ENCODE results near the gene MGAT3.

The MGAT3 gene

GRCh38 chr22:39457556-39458443 lies 988 bp downstream of the MGAT3 start:
- Histone ChIP-seq H3K4me3 (ENCODE audit: low read depth, low read length) (peak overlapping the region; percentile 38), H3K36me3 (ENCODE audit: control insufficient read depth in 2 of 2, insufficient read depth in 1 of 2, low read length in 2 of 2) (no peaks in the 10 kb centered on the region), H3K27ac (ENCODE audit: extremely low read depth, low read depth, low read length) (peak overlapping the region; percentile 56; the same call in 1 of the 2 replicates), H3K4me1 (ENCODE audit: control insufficient read depth, insufficient read depth, low read length) (peaks cover 5% of the 10 kb centered on the region; the same call in 1 of the 2 replicates), H3K9me3 (ENCODE audit: control insufficient read depth, insufficient read depth, low read depth, low read length) (no peaks in the 10 kb centered on the region)
- POLR2A ChIA-PET, result no interaction called here
- TF ChIP-seq BCL11B (tag by site-specific recombination; IDR thresholded peaks at IDR 0.05; ENCODE audit: low read depth), result peak; percentile 43; the same call in 1 of the 2 replicates
- TF ChIP-seq ZBTB20 (tag by site-specific recombination; IDR thresholded peaks at IDR 0.05), result peak; percentile 48; the same call in 1 of the 2 replicates
- TF ChIP-seq ZNF335 (tag by site-specific recombination; conservative IDR thresholded peaks at IDR 0.05), result peak; percentile 34; the same call in 1 of the 2 replicates
- TF ChIP-seq ZNF707 (tag by site-specific recombination; IDR thresholded peaks at IDR 0.05), result 0 out of 2 replicates have a peak, but pooled peaks have one; percentile 28
- peak; percentile 62; the same call in 1 of the 2 replicates for TF ChIP-seq EGR2 (tag by site-specific recombination; IDR thresholded peaks at IDR 0.05; ENCODE audit: low read depth)
- no peak for TF ChIP-seq ZNF48 (tag by site-specific recombination; IDR thresholded peaks at IDR 0.05)
- TF ChIP-seq REPIN1 (tag by site-specific recombination; IDR thresholded peaks at IDR 0.05; ENCODE audit: low read depth), result no peak
- 0 out of 2 replicates have a peak, but pooled peaks have one; percentile 39 for TF ChIP-seq PBX3 (CRISPR knock-in tag; IDR thresholded peaks at IDR 0.05)
- no peak for TF ChIP-seq ZNF777 (tag by site-specific recombination; IDR thresholded peaks at IDR 0.05; ENCODE audit: borderline replicate concordance)
- TF ChIP-seq ZNF324 (tag by site-specific recombination; IDR thresholded peaks at IDR 0.05), result no peak
- TF ChIP-seq ZNF791 (tag by site-specific recombination; IDR thresholded peaks at IDR 0.05), result no peak
- peak; percentile 81 for TF ChIP-seq ZNF398 (tag by site-specific recombination; IDR thresholded peaks at IDR 0.05)
- peak; percentile 76 for TF ChIP-seq PATZ1 (tag by site-specific recombination; IDR thresholded peaks at IDR 0.05)
- TF ChIP-seq GLIS2 (tag by site-specific recombination; IDR thresholded peaks at IDR 0.05), result peak; percentile 26; the same call in 1 of the 2 replicates
- TF ChIP-seq ZNF792 (tag by site-specific recombination; IDR thresholded peaks at IDR 0.05), result no peak
- 0 out of 2 replicates have a peak, but pooled peaks have one; percentile 14 for TF ChIP-seq ZBTB10 (tag by site-specific recombination; IDR thresholded peaks at IDR 0.05)
- TF ChIP-seq ZNF169 (tag by site-specific recombination; IDR thresholded peaks at IDR 0.05), result no peak
- no peak for TF ChIP-seq ZNF132 (tag by site-specific recombination; IDR thresholded peaks at IDR 0.05; ENCODE audit: borderline replicate concordance)
- no peak for TF ChIP-seq ZNF23 (tag by site-specific recombination; IDR thresholded peaks at IDR 0.05; ENCODE audit: borderline replicate concordance)
- no peak for TF ChIP-seq ZNF664 (tag by site-specific recombination; IDR thresholded peaks at IDR 0.05)
- no peak for TF ChIP-seq ZBTB7A (tag by site-specific recombination; IDR thresholded peaks at IDR 0.05; ENCODE audit: low read depth)
- TF ChIP-seq ZNF629 (tag by site-specific recombination; IDR thresholded peaks at IDR 0.05), result no peak
- TF ChIP-seq RBAK (tag by site-specific recombination; IDR thresholded peaks at IDR 0.05), result no peak
- no peak for TF ChIP-seq ZNF768 (tag by site-specific recombination; IDR thresholded peaks at IDR 0.05)
- 0 out of 2 replicates have a peak, but pooled peaks have one; percentile 16 for TF ChIP-seq ZIC2 (tag by site-specific recombination; IDR thresholded peaks at IDR 0.05)
- peak; percentile 89 for TF ChIP-seq ZNF623 (tag by site-specific recombination; IDR thresholded peaks at IDR 0.05)
- TF ChIP-seq YY1 (tag by site-specific recombination; IDR thresholded peaks at IDR 0.05), result no peak
- peak; percentile 77 for TF ChIP-seq ZFHX2 (tag by site-specific recombination; conservative IDR thresholded peaks at IDR 0.05)
- no peak for TF ChIP-seq ZSCAN5A (tag by site-specific recombination; IDR thresholded peaks at IDR 0.05)
- CTCF ChIA-PET, result interaction anchor here (1.2 kb wide), 1 partner anchor 36 kb away, joined by 3 read pairs; no protein-coding TSS in a partner anchor
